ENCODE results near the gene ENKD1. TPM values are rescaled to one million over a fixed set of nuclear protein-coding genes. Genes with fewer than 3 reads are reported as not detected.
A peak's percentile ranks its signal among the peaks of the same experiment; 100 is the strongest.

ENKD1 gene
- total and polyA plus RNA-seq, 2 of the 13 experiments (the other 11 are each of a cell fraction or from before 2014, with no cell fraction given), result 10.8 to 20.8 TPM

GRCh38 chr16:67649494-67649931, 17.0 kb downstream of the ENKD1 start (continued):
- peak; percentile 57; the same call in 1 of the 2 replicates for TF ChIP-seq ZNF800 (CRISPR knock-in tag; IDR thresholded peaks at IDR 0.05)
- TF ChIP-seq ZNF652 (CRISPR knock-in tag; IDR thresholded peaks at IDR 0.05; ENCODE audit: borderline replicate concordance, low read depth), result no peak
- no peak for TF ChIP-seq ZHX2 (IDR thresholded peaks at IDR 0.05; ENCODE audit: low read depth)
- no peak for TF ChIP-seq ZHX2 (CRISPR knock-in tag; IDR thresholded peaks at IDR 0.05; ENCODE audit: borderline replicate concordance)
- peak; percentile 37; the same call in 1 of the 2 replicates for TF ChIP-seq ELK4 (CRISPR knock-in tag; IDR thresholded peaks at IDR 0.05; ENCODE audit: borderline replicate concordance)
- no peak for TF ChIP-seq GPN1 (CRISPR knock-in tag; IDR thresholded peaks at IDR 0.05; ENCODE audit: borderline replicate concordance)
- 0 out of 2 replicates have a peak, but pooled peaks have one; percentile 36 for TF ChIP-seq KLF12 (CRISPR knock-in tag; IDR thresholded peaks at IDR 0.05; ENCODE audit: borderline replicate concordance)
- TF ChIP-seq GTF2F1 (IDR thresholded peaks at IDR 0.05; ENCODE audit: low read length), result no peak
- no peak for TF ChIP-seq ZNF274 (CRISPR knock-in tag; IDR thresholded peaks at IDR 0.05)
- TF ChIP-seq ZNF3 (CRISPR knock-in tag; IDR thresholded peaks at IDR 0.05), result no peak
- TF ChIP-seq NFAT5 (CRISPR knock-in tag; IDR thresholded peaks at IDR 0.05), result 0 out of 2 replicates have a peak, but pooled peaks have one; percentile 20

Data from HepG2 (cell line).